ENCODE measurements around the gene ZNF441.

DNA sequence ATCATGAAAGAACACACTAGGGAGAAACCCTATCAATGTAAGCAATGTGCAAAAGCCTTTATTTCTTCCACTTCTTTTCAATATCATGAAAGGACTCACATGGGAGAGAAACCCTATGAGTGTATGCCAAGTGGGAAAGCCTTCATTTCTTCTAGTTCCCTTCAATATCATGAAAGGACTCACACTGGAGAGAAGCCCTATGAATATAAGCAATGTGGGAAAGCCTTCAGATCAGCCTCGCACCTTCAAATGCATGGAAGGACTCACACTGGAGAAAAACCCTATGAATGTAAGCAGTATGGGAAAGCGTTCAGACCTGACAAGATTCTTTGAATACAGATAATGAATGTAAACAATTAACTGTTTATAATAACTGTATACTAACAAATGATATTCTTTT lies 66.7 kb downstream of the ZNF441 start:
- TF ChIP-seq CREM (CRISPR knock-in tag; IDR thresholded peaks at IDR 0.05) (no peak), CTCF (IDR thresholded peaks at IDR 0.05) (no peak), NR2C2 (CRISPR knock-in tag; IDR thresholded peaks at IDR 0.05) (no peak), CREB1 (CRISPR knock-in tag; IDR thresholded peaks at IDR 0.05) (no peak), NFE2L1 (CRISPR knock-in tag; IDR thresholded peaks at IDR 0.05) (no peak), MAX (CRISPR knock-in tag; IDR thresholded peaks at IDR 0.05) (no peak), ARID4B (CRISPR knock-in tag; IDR thresholded peaks at IDR 0.05; ENCODE audit: borderline replicate concordance) (no peak)
